Mesendoderm (in vitro differentiated cells): ENCODE measurements around the gene GAGE2A. TPM values are rescaled to one million over a fixed set of nuclear protein-coding genes. Genes with fewer than 3 reads are reported as not detected.
"Not testable (repeated sequence)": the region's sequence is repeated elsewhere in the genome, so short reads cannot be mapped to it uniquely, and the experiment has no call there.

Experiments used
- DNase-seq: peaks from one replicate; pipeline ENCODE4 v3.0.0; 2013
- H2AK5ac ChIP-seq: 2 replicates; pipeline ENCODE4 v1.6.1; 2013; ENCODE audit warnings: low read length, inconsistent platforms
- H2BK120ac ChIP-seq: 2 replicates; pipeline ENCODE4 v1.6.1; 2013; ENCODE audit warnings: low read depth, mild to moderate bottlenecking, low read length, moderate library complexity, mixed read lengths
- H2BK15ac ChIP-seq: replicated peaks from 2 replicates; pipeline ENCODE4 v1.6.1; 2013; ENCODE audit warnings: low read depth, mild to moderate bottlenecking, moderate library complexity
- H2BK5ac ChIP-seq: 2 replicates; pipeline ENCODE4 v1.6.1; 2013; ENCODE audit warnings: low read length, inconsistent platforms
- H3K18ac ChIP-seq: 2 replicates; pipeline ENCODE4 v1.6.1; 2013; ENCODE audit warnings: mild to moderate bottlenecking, low read length, mixed read lengths
- H3K23ac ChIP-seq: one replicate; pipeline ENCODE4 v1.6.1; 2013; ENCODE audit warnings: low read length
- H3K27ac ChIP-seq: 2 replicates; pipeline ENCODE4 v1.5.1; 2013; ENCODE audit warnings: low read depth, mild to moderate bottlenecking, inconsistent platforms, low read length, moderate library complexity
- H3K27me3 ChIP-seq: 2 replicates; pipeline ENCODE4 v1.6.1; 2013; ENCODE audit warnings: low read length, control low read depth, mild to moderate bottlenecking, inconsistent platforms; ENCODE audit not compliant: insufficient read depth, poor library complexity
- H3K36me3 ChIP-seq: 2 replicates; pipeline ENCODE4 v1.6.1; 2013; ENCODE audit warnings: low read length, inconsistent platforms; ENCODE audit not compliant: control insufficient read depth, insufficient read depth
- H3K4ac ChIP-seq: one replicate; pipeline ENCODE4 v1.6.1; 2013; ENCODE audit warnings: low read depth, mild to moderate bottlenecking, low read length, moderate library complexity
- H3K4me1 ChIP-seq: 2 replicates; pipeline ENCODE4 v1.6.1; 2013; ENCODE audit warnings: low read depth, low read length, inconsistent platforms; ENCODE audit not compliant: control insufficient read depth
- H3K4me2 ChIP-seq: 2 replicates; pipeline ENCODE4 v1.6.1; 2013; ENCODE audit warnings: low read length
- H3K4me3 ChIP-seq: 2 replicates; pipeline ENCODE4 v1.5.1; 2013; ENCODE audit warnings: mild to moderate bottlenecking, low read length
- H3K56ac ChIP-seq: one replicate; pipeline ENCODE4 v1.6.1; 2013; ENCODE audit warnings: low read length
- H3K79me1 ChIP-seq: 2 replicates; pipeline ENCODE4 v1.6.1; 2013; ENCODE audit warnings: low read length, inconsistent platforms
- H3K79me2 ChIP-seq: 2 replicates; pipeline ENCODE4 v1.6.1; 2013; ENCODE audit warnings: mild to moderate bottlenecking, low read length; ENCODE audit not compliant: control insufficient read depth, insufficient read depth
- H3K9ac ChIP-seq: 2 replicates; pipeline ENCODE4 v1.6.1; 2013; ENCODE audit warnings: low read length, inconsistent platforms
- H4K5ac ChIP-seq: one replicate; pipeline ENCODE4 v1.6.1; 2013; ENCODE audit warnings: low read length
- H4K8ac ChIP-seq: one replicate; pipeline ENCODE4 v1.6.1; 2013; ENCODE audit warnings: low read depth, mild to moderate bottlenecking, control low read depth, low read length, moderate library complexity
- WGBS: extraction: QIAGEN DNeasy Blood & Tissue Kit; methylation state at CpG from one replicate; pipeline ENCODE4 v1.1.7; 2013; ENCODE audit warnings: low lambda C conversion rate, missing lambda C conversion rate; ENCODE audit not compliant: insufficient coverage; ENCODE audit errors: extremely low coverage; 5-methylcytosine and 5-hydroxymethylcytosine counted together
- polyA plus RNA-seq, 2 experiments: library from polyadenylated mRNA; stranded (reverse); fragments of 200-250 nt; gene quantifications; one replicate each; pipeline ENCODE4 v1.2.3, GENCODE V29; 2013

The GAGE2A gene, protein sequence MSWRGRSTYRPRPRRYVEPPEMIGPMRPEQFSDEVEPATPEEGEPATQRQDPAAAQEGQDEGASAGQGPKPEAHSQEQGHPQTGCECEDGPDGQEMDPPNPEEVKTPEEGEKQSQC
- not detected for polyA plus RNA-seq (2013, experiment 1 of 2)
- not detected for polyA plus RNA-seq (2013, experiment 2 of 2)

DNA sequence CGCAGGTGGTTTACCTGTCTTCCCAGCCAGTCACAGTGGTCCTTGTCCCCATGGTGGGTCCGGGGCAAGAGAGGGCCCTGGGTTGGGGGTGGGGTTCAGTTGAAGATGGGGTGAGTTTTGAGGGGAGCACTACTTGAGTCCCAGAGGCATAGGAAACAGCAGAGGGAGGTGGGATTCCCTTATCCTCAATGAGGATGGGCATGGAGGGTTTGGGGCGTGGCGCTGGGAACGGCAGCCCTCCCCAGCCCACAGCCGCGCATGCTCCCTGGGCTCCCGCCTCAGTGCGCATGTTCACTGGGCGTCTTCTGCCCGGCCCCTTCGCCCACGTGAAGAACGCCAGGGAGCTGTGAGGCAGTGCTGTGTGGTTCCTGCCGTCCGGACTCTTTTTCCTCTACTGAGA, at the start of gene GAGE2A:
Gene GAGE2A (plus strand): TSS at position 301 of the 400 bp plus-strand sequence. CDS start 1,155 bp downstream, outside the sequence.
- not testable (repeated sequence) for H2BK5ac ChIP-seq, H3K4me3 ChIP-seq, H2BK15ac ChIP-seq, H3K27me3 ChIP-seq, H3K36me3 ChIP-seq, H3K4me1 ChIP-seq, H3K4ac ChIP-seq, DNase-seq, H3K23ac ChIP-seq, H2AK5ac ChIP-seq, H3K9ac ChIP-seq, H3K27ac ChIP-seq, H2BK120ac ChIP-seq, H4K5ac ChIP-seq, H3K79me2 ChIP-seq, H3K79me1 ChIP-seq, H3K18ac ChIP-seq, H4K8ac ChIP-seq, H3K56ac ChIP-seq, H3K4me2 ChIP-seq
- no CpG with 5 or more reads among the region's 16 CpGs for WGBS

DNA sequence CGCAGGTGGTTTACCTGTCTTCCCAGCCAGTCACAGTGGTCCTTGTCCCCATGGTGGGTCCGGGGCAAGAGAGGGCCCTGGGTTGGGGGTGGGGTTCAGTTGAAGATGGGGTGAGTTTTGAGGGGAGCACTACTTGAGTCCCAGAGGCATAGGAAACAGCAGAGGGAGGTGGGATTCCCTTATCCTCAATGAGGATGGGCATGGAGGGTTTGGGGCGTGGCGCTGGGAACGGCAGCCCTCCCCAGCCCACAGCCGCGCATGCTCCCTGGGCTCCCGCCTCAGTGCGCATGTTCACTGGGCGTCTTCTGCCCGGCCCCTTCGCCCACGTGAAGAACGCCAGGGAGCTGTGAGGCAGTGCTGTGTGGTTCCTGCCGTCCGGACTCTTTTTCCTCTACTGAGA, 47.9 kb upstream of the GAGE2A start, which contains the start of gene GAGE12D:
Gene GAGE12D (plus strand): TSS at position 301 of the 400 bp plus-strand sequence. CDS start 1,155 bp downstream, outside the sequence.
- H3K23ac ChIP-seq, H3K9ac ChIP-seq, H2BK15ac ChIP-seq, H2AK5ac ChIP-seq, H3K4me2 ChIP-seq, H3K4me1 ChIP-seq, H3K27me3 ChIP-seq, H2BK120ac ChIP-seq, H4K8ac ChIP-seq, H3K18ac ChIP-seq, H3K27ac ChIP-seq, H3K56ac ChIP-seq, H3K4ac ChIP-seq, H4K5ac ChIP-seq, H3K4me3 ChIP-seq, H3K36me3 ChIP-seq, DNase-seq, H3K79me1 ChIP-seq, H3K79me2 ChIP-seq, H2BK5ac ChIP-seq: not testable (repeated sequence)
- no CpG with 5 or more reads among the region's 16 CpGs for WGBS

DNA sequence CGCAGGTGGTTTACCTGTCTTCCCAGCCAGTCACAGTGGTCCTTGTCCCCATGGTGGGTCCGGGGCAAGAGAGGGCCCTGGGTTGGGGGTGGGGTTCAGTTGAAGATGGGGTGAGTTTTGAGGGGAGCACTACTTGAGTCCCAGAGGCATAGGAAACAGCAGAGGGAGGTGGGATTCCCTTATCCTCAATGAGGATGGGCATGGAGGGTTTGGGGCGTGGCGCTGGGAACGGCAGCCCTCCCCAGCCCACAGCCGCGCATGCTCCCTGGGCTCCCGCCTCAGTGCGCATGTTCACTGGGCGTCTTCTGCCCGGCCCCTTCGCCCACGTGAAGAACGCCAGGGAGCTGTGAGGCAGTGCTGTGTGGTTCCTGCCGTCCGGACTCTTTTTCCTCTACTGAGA, 38.3 kb upstream of the GAGE2A start, which contains the start of gene GAGE12E:
Gene GAGE12E (plus strand): TSS at position 301 of the 400 bp plus-strand sequence. CDS start 1,155 bp downstream, outside the sequence.
- H3K36me3 ChIP-seq, H3K23ac ChIP-seq, H2BK120ac ChIP-seq, H2BK5ac ChIP-seq, H2AK5ac ChIP-seq, H2BK15ac ChIP-seq, H3K18ac ChIP-seq, H4K5ac ChIP-seq, H3K79me1 ChIP-seq, H3K4me3 ChIP-seq, H3K27me3 ChIP-seq, H3K9ac ChIP-seq, DNase-seq, H3K4ac ChIP-seq, H3K27ac ChIP-seq, H3K4me1 ChIP-seq, H3K56ac ChIP-seq, H3K4me2 ChIP-seq, H4K8ac ChIP-seq, H3K79me2 ChIP-seq: not testable (repeated sequence)
- no CpG with 5 or more reads among the region's 16 CpGs for WGBS

DNA sequence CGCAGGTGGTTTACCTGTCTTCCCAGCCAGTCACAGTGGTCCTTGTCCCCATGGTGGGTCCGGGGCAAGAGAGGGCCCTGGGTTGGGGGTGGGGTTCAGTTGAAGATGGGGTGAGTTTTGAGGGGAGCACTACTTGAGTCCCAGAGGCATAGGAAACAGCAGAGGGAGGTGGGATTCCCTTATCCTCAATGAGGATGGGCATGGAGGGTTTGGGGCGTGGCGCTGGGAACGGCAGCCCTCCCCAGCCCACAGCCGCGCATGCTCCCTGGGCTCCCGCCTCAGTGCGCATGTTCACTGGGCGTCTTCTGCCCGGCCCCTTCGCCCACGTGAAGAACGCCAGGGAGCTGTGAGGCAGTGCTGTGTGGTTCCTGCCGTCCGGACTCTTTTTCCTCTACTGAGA, 28.8 kb upstream of the GAGE2A start, which contains the start of gene GAGE12F:
Gene GAGE12F (plus strand): TSS at position 301 of the 400 bp plus-strand sequence. CDS start 1,155 bp downstream, outside the sequence.
- H3K9ac ChIP-seq, H3K4me2 ChIP-seq, H3K27ac ChIP-seq, H3K4ac ChIP-seq, H2BK5ac ChIP-seq, H2BK15ac ChIP-seq, H4K5ac ChIP-seq, H3K18ac ChIP-seq, H3K56ac ChIP-seq, H3K23ac ChIP-seq, H2AK5ac ChIP-seq, H4K8ac ChIP-seq, H3K79me1 ChIP-seq, H3K79me2 ChIP-seq, H3K36me3 ChIP-seq, H3K27me3 ChIP-seq, H3K4me1 ChIP-seq, H2BK120ac ChIP-seq, H3K4me3 ChIP-seq, DNase-seq: not testable (repeated sequence)
- no CpG with 5 or more reads among the region's 16 CpGs for WGBS

DNA sequence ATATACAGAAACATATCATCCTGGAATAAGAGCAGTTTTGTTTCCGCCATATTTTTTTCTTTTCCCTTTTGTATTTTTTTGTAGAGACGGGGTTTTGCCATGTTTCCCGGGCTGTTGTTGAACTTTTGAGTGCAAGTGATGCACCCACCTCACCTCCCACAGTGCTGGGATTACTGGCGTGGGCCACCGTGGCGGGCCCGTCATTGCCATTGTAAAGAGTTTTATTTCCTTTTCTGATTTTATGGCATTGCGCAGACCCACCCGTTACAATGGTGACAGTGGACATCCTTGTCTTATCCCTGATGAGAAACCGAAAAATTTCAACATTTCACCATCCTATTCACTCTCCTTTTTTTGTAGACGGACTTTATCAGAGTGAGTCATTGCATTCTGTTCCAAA, 20.6 kb upstream of the GAGE2A start:
- H3K18ac ChIP-seq, H2AK5ac ChIP-seq, H3K4me3 ChIP-seq, H2BK15ac ChIP-seq, H3K27me3 ChIP-seq, H3K79me1 ChIP-seq, H3K23ac ChIP-seq, H3K56ac ChIP-seq, H3K79me2 ChIP-seq, H2BK5ac ChIP-seq, H2BK120ac ChIP-seq, H3K27ac ChIP-seq, H3K9ac ChIP-seq, H3K4me1 ChIP-seq, H3K4me2 ChIP-seq, H3K4ac ChIP-seq, DNase-seq, H4K8ac ChIP-seq, H4K5ac ChIP-seq, H3K36me3 ChIP-seq: not testable (repeated sequence)
- no CpG with 5 or more reads among the region's 11 CpGs for whole genome bisulfite sequencing

DNA sequence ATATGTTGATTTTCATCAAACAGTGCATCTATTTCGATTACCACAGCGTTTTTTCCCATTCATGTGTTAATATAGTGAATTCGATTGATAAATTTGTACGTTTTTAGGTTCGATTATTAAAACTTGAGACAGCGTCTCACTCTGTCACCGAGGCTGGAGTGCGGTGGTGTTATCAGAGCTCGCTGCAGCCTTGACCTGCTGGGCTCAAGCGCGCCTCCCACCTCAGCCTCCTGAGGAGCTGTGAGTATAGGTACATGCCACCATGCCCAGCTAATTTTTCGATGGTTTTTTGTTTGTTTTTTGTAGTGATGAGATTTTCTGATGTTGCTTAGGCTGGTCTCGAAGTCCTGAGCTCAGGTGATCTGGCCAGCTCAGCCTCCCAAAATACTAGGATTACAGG, 20.1 kb upstream of the GAGE2A start:
- H3K9ac ChIP-seq, H2AK5ac ChIP-seq, H2BK5ac ChIP-seq, H2BK120ac ChIP-seq, DNase-seq, H3K56ac ChIP-seq, H3K4ac ChIP-seq, H3K4me3 ChIP-seq, H3K27ac ChIP-seq, H4K8ac ChIP-seq, H3K23ac ChIP-seq, H3K4me2 ChIP-seq, H3K4me1 ChIP-seq, H3K36me3 ChIP-seq, H4K5ac ChIP-seq, H3K18ac ChIP-seq, H3K79me2 ChIP-seq, H3K79me1 ChIP-seq, H2BK15ac ChIP-seq, H3K27me3 ChIP-seq: not testable (repeated sequence)
- WGBS: no CpG with 5 or more reads among the region's 13 CpGs
